ENCODE measurements around the gene FYN. TPM values are rescaled to one million over a fixed set of nuclear protein-coding genes. Genes with fewer than 3 reads are reported as not detected.

Gene FYN
- total RNA-seq, 1 experiment from 2014 or later = 18.5 TPM

DNA sequence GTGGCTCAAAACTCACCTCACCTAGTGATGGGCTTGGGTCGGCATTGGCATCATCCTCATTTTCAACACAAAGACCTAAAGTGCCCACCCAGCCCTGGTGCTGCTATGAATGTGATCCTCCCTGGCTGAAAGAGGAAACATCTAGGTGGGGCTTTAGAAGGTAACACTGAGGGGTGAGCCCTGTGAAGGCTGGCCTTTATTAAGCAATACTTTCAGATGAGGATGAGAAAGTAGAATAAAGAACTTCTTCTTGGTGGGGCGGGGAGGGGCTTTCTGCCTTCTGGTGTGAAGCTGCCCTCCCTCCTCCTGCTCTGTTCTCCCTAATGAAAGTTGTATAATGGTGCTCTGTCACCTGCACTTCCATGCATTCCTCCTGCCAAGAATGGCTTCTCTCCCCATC is 134.6 kb downstream of the FYN start:
- RAD21 ChIA-PET (ENCODE audit: low non-redundant PET in 1 of 2, low total read pairs in 2 of 2, uncharacterized antibody in 2 of 2, unreplicated experiment in 2 of 2) = no interaction called here
- intact Hi-C loops (cut with micrococcal nuclease) = no loop called here
- no peaks in the 10 kb centered on the region for H3K27me3 ChIP-seq (ENCODE audit: insufficient read depth, low read length)

More for the DNA sequence above, 134.6 kb downstream of the FYN start:
- no peak for ATAC-seq
- H3K9ac ChIP-seq (ENCODE audit: low read length) = no peak overlapping the region
- POLR2A ChIA-PET = no interaction called here
- H3K4me3 ChIP-seq (replicated peaks in 1 of 2; ENCODE audit: low read depth in 1 of 2, low read length in 2 of 2) = no peak overlapping the region
- no peak overlapping the region for H3K27ac ChIP-seq (ENCODE audit: low read depth, low read length)
- BruUV-seq (replicated peaks) = no TSS peak
- CTCF ChIA-PET = no interaction called here
- no peak for DNase-seq (ENCODE audit: low read depth, low spot score)
- H3K36me3 ChIP-seq (ENCODE audit: control insufficient read depth in 1 of 2, insufficient read depth in 2 of 2, low read length in 2 of 2) = no peaks in the 10 kb centered on the region
- H3K4me1 ChIP-seq (ENCODE audit: control insufficient read depth in 1 of 2, insufficient read depth in 2 of 2, low read length in 2 of 2) = no peaks in the 10 kb centered on the region
- H3K4me2 ChIP-seq (ENCODE audit: low read length) = no peak overlapping the region
- no peaks in the 10 kb centered on the region for H3K79me2 ChIP-seq (ENCODE audit: insufficient read depth, low read length)
- H2AFZ ChIP-seq (ENCODE audit: low read depth, low read length, poor library complexity, severe bottlenecking) = no peak overlapping the region
- no peaks in the 10 kb centered on the region for H3K9me2 ChIP-seq (ENCODE audit: insufficient read depth)
- H4K20me1 ChIP-seq (ENCODE audit: insufficient read depth) = no peaks in the 10 kb centered on the region
- TF ChIP-seq SP1 (IDR thresholded peaks at IDR 0.05; ENCODE audit: low read depth) (no peak), POLR2AphosphoS5 (IDR thresholded peaks at IDR 0.05; ENCODE audit: low read depth, low read length) (no peak), POLR2A (IDR thresholded peaks at IDR 0.05; ENCODE audit: borderline replicate concordance, extremely low read depth, insufficient read depth, insufficient read length) (no peak), CEBPB (IDR thresholded peaks at IDR 0.05; ENCODE audit: low read depth) (no peak), EGR1 (IDR thresholded peaks at IDR 0.05; ENCODE audit: low read depth) (no peak), EZH2phosphoT487 (IDR thresholded peaks at IDR 0.05; ENCODE audit: borderline replicate concordance) (no peak), SRF (IDR thresholded peaks at IDR 0.05; ENCODE audit: low read depth) (no peak), ZFX (IDR thresholded peaks at IDR 0.05) (no peak), SIN3A (IDR thresholded peaks at IDR 0.05; ENCODE audit: low read depth) (no peak), EZH2 (IDR thresholded peaks at IDR 0.05) (no peak), FOSL1 (IDR thresholded peaks at IDR 0.05; ENCODE audit: low read depth) (no peak), CBX3 (IDR thresholded peaks at IDR 0.05; ENCODE audit: low read depth) (no peak), JUND (IDR thresholded peaks at IDR 0.05) (no peak), TCF7L2 (IDR thresholded peaks at IDR 0.05; ENCODE audit: borderline replicate concordance, extremely low read depth, insufficient read depth, insufficient read length) (no peak)
- TF ChIP-seq, protein P1, sequence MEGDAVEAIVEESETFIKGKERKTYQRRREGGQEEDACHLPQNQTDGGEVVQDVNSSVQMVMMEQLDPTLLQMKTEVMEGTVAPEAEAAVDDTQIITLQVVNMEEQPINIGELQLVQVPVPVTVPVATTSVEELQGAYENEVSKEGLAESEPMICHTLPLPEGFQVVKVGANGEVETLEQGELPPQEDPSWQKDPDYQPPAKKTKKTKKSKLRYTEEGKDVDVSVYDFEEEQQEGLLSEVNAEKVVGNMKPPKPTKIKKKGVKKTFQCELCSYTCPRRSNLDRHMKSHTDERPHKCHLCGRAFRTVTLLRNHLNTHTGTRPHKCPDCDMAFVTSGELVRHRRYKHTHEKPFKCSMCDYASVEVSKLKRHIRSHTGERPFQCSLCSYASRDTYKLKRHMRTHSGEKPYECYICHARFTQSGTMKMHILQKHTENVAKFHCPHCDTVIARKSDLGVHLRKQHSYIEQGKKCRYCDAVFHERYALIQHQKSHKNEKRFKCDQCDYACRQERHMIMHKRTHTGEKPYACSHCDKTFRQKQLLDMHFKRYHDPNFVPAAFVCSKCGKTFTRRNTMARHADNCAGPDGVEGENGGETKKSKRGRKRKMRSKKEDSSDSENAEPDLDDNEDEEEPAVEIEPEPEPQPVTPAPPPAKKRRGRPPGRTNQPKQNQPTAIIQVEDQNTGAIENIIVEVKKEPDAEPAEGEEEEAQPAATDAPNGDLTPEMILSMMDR (IDR thresholded peaks at IDR 0.05 in 2 of 3, conservative IDR thresholded peaks at IDR 0.05 in 1 of 3; ENCODE audit: borderline replicate concordance in 1 of 3, insufficient read depth in 1 of 3, low read depth in 2 of 3, low read length in 2 of 3) = no peak
- TF ChIP-seq, protein P2, sequence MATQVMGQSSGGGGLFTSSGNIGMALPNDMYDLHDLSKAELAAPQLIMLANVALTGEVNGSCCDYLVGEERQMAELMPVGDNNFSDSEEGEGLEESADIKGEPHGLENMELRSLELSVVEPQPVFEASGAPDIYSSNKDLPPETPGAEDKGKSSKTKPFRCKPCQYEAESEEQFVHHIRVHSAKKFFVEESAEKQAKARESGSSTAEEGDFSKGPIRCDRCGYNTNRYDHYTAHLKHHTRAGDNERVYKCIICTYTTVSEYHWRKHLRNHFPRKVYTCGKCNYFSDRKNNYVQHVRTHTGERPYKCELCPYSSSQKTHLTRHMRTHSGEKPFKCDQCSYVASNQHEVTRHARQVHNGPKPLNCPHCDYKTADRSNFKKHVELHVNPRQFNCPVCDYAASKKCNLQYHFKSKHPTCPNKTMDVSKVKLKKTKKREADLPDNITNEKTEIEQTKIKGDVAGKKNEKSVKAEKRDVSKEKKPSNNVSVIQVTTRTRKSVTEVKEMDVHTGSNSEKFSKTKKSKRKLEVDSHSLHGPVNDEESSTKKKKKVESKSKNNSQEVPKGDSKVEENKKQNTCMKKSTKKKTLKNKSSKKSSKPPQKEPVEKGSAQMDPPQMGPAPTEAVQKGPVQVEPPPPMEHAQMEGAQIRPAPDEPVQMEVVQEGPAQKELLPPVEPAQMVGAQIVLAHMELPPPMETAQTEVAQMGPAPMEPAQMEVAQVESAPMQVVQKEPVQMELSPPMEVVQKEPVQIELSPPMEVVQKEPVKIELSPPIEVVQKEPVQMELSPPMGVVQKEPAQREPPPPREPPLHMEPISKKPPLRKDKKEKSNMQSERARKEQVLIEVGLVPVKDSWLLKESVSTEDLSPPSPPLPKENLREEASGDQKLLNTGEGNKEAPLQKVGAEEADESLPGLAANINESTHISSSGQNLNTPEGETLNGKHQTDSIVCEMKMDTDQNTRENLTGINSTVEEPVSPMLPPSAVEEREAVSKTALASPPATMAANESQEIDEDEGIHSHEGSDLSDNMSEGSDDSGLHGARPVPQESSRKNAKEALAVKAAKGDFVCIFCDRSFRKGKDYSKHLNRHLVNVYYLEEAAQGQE (IDR thresholded peaks at IDR 0.05; ENCODE audit: low read depth) = no peak
- H3K9me3 ChIP-seq (ENCODE audit: control insufficient read depth in 1 of 2, insufficient read depth in 1 of 2, low read depth in 1 of 2, low read length in 2 of 2) = no peaks in the 10 kb centered on the region
